HepG2 (cell line): ENCODE results near the gene EFNA2. TPM values are rescaled to one million over a fixed set of nuclear protein-coding genes. Genes with fewer than 3 reads are reported as not detected.

Source experiments
- CEBPZ ChIP-seq: IDR thresholded peaks from 2 replicates; pipeline ENCODE4 v1.6.1; 2012; ENCODE audit warnings: low read length, improper control_type of control experiment
- CREB1 ChIP-seq, 2 experiments: fragments of 450-650 bp in 1 of 2; IDR thresholded peaks; 2 replicates each; pipeline ENCODE4 v1.6.1; 2016 to 2017; ENCODE audit warnings: control low read depth in 1 of 2, mild to moderate bottlenecking in 1 of 2, missing compliant biosample characterization in 1 of 2, missing genetic modification characterization in 1 of 2
- CREB3 ChIP-seq: sonication (generic); formaldehyde crosslinking; IDR thresholded peaks from 2 replicates; pipeline ENCODE4 v1.5.0; 2020; ENCODE audit warnings: missing genetic modification reagents
- ELK4 ChIP-seq: sonication (generic); formaldehyde crosslinking; IDR thresholded peaks from 2 replicates; pipeline ENCODE4 v1.9.0; 2021; ENCODE audit warnings: missing genetic modification reagents, borderline replicate concordance
- EZH2 ChIP-seq: conservative IDR thresholded peaks from 2 replicates; pipeline ENCODE4 v1.6.1; 2012; ENCODE audit warnings: mild to moderate bottlenecking, low read depth, low read length, moderate library complexity
- HNRNPLL ChIP-seq: fragments of 200-400 bp; formaldehyde crosslinking; IDR thresholded peaks from 2 replicates; pipeline ENCODE4 v1.6.1; 2017; ENCODE audit warnings: mild to moderate bottlenecking, low read depth, low read length; ENCODE audit not compliant: poor library complexity, severe bottlenecking
- KLF6 ChIP-seq: IDR thresholded peaks from 2 replicates; pipeline ENCODE4 v1.8.0; 2016; ENCODE audit warnings: missing biosample characterization, missing genetic modification reagents
- RARA ChIP-seq: IDR thresholded peaks from 2 replicates; pipeline ENCODE4 v1.6.1; 2016; ENCODE audit warnings: missing genetic modification reagents, missing compliant biosample characterization
- RARG ChIP-seq: sonication (generic); formaldehyde crosslinking; IDR thresholded peaks from 2 replicates; pipeline ENCODE4 v1.4.0; 2020; ENCODE audit warnings: low read depth, mild to moderate bottlenecking, missing genetic modification reagents
- SMAD1 ChIP-seq: sonication (generic); formaldehyde crosslinking; IDR thresholded peaks from 2 replicates; pipeline ENCODE4 v1.4.0; 2020; ENCODE audit warnings: missing genetic modification reagents, low read depth, mild to moderate bottlenecking, borderline replicate concordance
- SMARCC2 ChIP-seq: fragments of 450-650 bp; IDR thresholded peaks from 2 replicates; pipeline ENCODE4 v1.6.1; 2017; ENCODE audit warnings: antibody characterized with exemption, mild to moderate bottlenecking
- SRSF9 ChIP-seq: fragments of 200-400 bp; formaldehyde crosslinking; IDR thresholded peaks from 2 replicates; pipeline ENCODE4 v1.6.1; 2018; ENCODE audit warnings: borderline replicate concordance, mild to moderate bottlenecking, low read depth, low read length; ENCODE audit not compliant: insufficient read depth, poor library complexity, severe bottlenecking
- SRY ChIP-seq: sonication (generic); formaldehyde crosslinking; IDR thresholded peaks from 2 replicates; pipeline ENCODE4 v1.8.0; 2022; ENCODE audit warnings: mild to moderate bottlenecking, missing genetic modification reagents
- WIZ ChIP-seq: sonication (generic); formaldehyde crosslinking; IDR thresholded peaks from 2 replicates; pipeline ENCODE4 v1.5.1; 2020; ENCODE audit warnings: mild to moderate bottlenecking, missing genetic modification reagents
- ZNF512B ChIP-seq: sonication (generic); formaldehyde crosslinking; IDR thresholded peaks from 2 replicates; pipeline ENCODE4 v1.5.1; 2020; ENCODE audit warnings: missing genetic modification reagents, mild to moderate bottlenecking, borderline replicate concordance
- ZNF616 ChIP-seq: sonication (generic); formaldehyde crosslinking; IDR thresholded peaks from 2 replicates; pipeline ENCODE4 v1.5.0; 2020; ENCODE audit warnings: low read depth, mild to moderate bottlenecking, missing genetic modification reagents
- polyA plus RNA-seq, 8 experiments: library from polyadenylated mRNA; depleted of rRNA in 3 of 8; stranded (reverse) in 7 of 8; unstranded in 1 of 8; fragments of >200 nt; fragmentation: Illumina TruSeq in 4 of 8; extraction: Trizol in 4 of 8; gene quantifications; 2 replicates each; pipeline versions ENCODE4 v1.2.1 to v1.2.3, GENCODE V29; 2011 to 2016; ENCODE audit warnings: low read depth in 4 of 8, missing spikeins in 1 of 8, mixed read lengths in 1 of 8; ENCODE audit not compliant: insufficient read depth in 1 of 8
- total RNA-seq, 5 experiments: library from RNA; depleted of rRNA; stranded (reverse); fragments of >200 nt; fragmentation: Illumina TruSeq; extraction: Trizol; gene quantifications; 2 replicates each; pipeline ENCODE4 v1.2.3, GENCODE V29; 2016; ENCODE audit warnings: low read depth in 1 of 5

The EFNA2 gene
- total and polyA plus RNA-seq, 2 of the 13 experiments (the other 11 are each of a cell fraction or from before 2014, with no cell fraction given) = 6.0 to 9.9 TPM

GRCh38 chr19:1275260-1275975, 10.3 kb upstream of the EFNA2 start, which contains the start of gene FAM174C (continued):
- TF ChIP-seq EZH2 (no peak), CREB1 (IDR thresholded peaks at IDR 0.05) (peak; percentile 90), CREB1 (CRISPR knock-in tag; IDR thresholded peaks at IDR 0.05) (peak; percentile 84), RARG (CRISPR knock-in tag) (no peak), RARA (CRISPR knock-in tag) (0 out of 2 replicates have a peak, but pooled peaks have one; percentile 3), ELK4 (CRISPR knock-in tag) (peak; percentile 67; the same call in 1 of the 2 replicates), SMAD1 (CRISPR knock-in tag) (peak; percentile 38; the same call in 1 of the 2 replicates), SMARCC2 (no peak), ZNF616 (peak; percentile 58; the same call in 1 of the 2 replicates), SRSF9 (no peak), CEBPZ (no peak), HNRNPLL (peak; percentile 45), WIZ (CRISPR knock-in tag) (no peak), CREB3 (CRISPR knock-in tag) (peak; percentile 51; the same call in 1 of the 2 replicates), SRY (peak; percentile 84; the same call in 1 of the 2 replicates), KLF6 (CRISPR knock-in tag) (0 out of 2 replicates have a peak, but pooled peaks have one; percentile 46), ZNF512B (CRISPR knock-in tag) (no peak)
